Thyroid gland (tissue), 4 donors: Measurements from ENCODE around the gene PGGHG.

ENCODE experiments used
- CTCF ChIP-seq, 6 experiments: fragments of 200-600 bp in 3 of 6; fragments of 450-650 bp in 3 of 6; sonication (generic) in 3 of 6; IDR thresholded peaks; one replicate each; pipeline ENCODE4 v1.5.1; 2016 to 2019; ENCODE audit warnings: antibody characterized with exemption in 6 of 6, mild to moderate bottlenecking in 2 of 6, inconsistent platforms in 1 of 6, moderate library complexity in 1 of 6
- POLR2A ChIP-seq, 2 donors: fragments of 450-650 bp; IDR thresholded peaks; one replicate each; pipeline ENCODE4 v1.6.1; 2017; ENCODE audit warnings: antibody characterized with exemption in 2 of 2, mild to moderate bottlenecking in 2 of 2, moderate library complexity in 1 of 2

GRCh38 chr11:282171-282570 is 6.8 kb upstream of the PGGHG start:
- TF ChIP-seq CTCF (IDR thresholded peaks at IDR 0.05), result no peak
- TF ChIP-seq POLR2A (IDR thresholded peaks at IDR 0.05), result no peak
